Osteoblast (primary cell): ENCODE data around the gene TRIM27. TPM values are rescaled to one million over a fixed set of nuclear protein-coding genes. Genes with fewer than 3 reads are reported as not detected.

Experiments used
- DNase-seq: peaks from one replicate; pipeline ENCODE4 v3.0.0; 2011; ENCODE audit warnings: low spot score, mixed read lengths; ENCODE audit not compliant: insufficient read length; ENCODE audit errors: missing footprints
- H2AFZ ChIP-seq: 2 replicates; pipeline ENCODE4 v1.6.0; 2011; ENCODE audit warnings: mild to moderate bottlenecking, low read length
- H3K27ac ChIP-seq: 2 replicates; pipeline ENCODE4 v1.5.1; 2011; ENCODE audit warnings: mild to moderate bottlenecking, low read depth, low read length, moderate library complexity
- H3K27me3 ChIP-seq: 2 replicates; pipeline ENCODE4 v1.6.0; 2012; ENCODE audit warnings: mild to moderate bottlenecking, control low read depth, inconsistent platforms, low read length, moderate library complexity; ENCODE audit not compliant: insufficient read depth
- H3K36me3 ChIP-seq: 2 replicates; pipeline ENCODE4 v1.5.1; 2011; ENCODE audit warnings: mild to moderate bottlenecking, low read length, control low read depth, moderate library complexity; ENCODE audit not compliant: insufficient read depth
- H3K4me1 ChIP-seq: 2 replicates; pipeline ENCODE4 v1.5.1; 2011; ENCODE audit warnings: mild to moderate bottlenecking, low read length, control low read depth, moderate library complexity; ENCODE audit not compliant: insufficient read depth
- H3K4me2 ChIP-seq: 2 replicates; pipeline ENCODE4 v1.6.0; 2011; ENCODE audit warnings: mild to moderate bottlenecking, low read length; ENCODE audit not compliant: insufficient read depth
- H3K4me3 ChIP-seq: fragments of 200-600 bp; sonication (generic); 3 replicates; pipeline ENCODE4 v1.5.1; 2012; ENCODE audit warnings: mild to moderate bottlenecking, low read length, inconsistent platforms; ENCODE audit not compliant: insufficient read depth
- H3K79me2 ChIP-seq: 2 replicates; pipeline ENCODE4 v1.6.0; 2012; ENCODE audit warnings: mild to moderate bottlenecking, low read length, control low read depth, inconsistent platforms; ENCODE audit not compliant: insufficient read depth
- H3K9me3 ChIP-seq: 2 replicates; pipeline ENCODE4 v1.5.1; 2011; ENCODE audit warnings: low read depth, low read length, control low read depth
- H4K20me1 ChIP-seq: 2 replicates; pipeline ENCODE4 v1.6.0; 2012; ENCODE audit warnings: mild to moderate bottlenecking, low read length, control low read depth; ENCODE audit not compliant: insufficient read depth
- CTCF ChIP-seq: IDR thresholded peaks from 2 replicates; pipeline ENCODE4 v1.5.1; 2011; ENCODE audit warnings: mild to moderate bottlenecking, low read depth, low read length, moderate library complexity; ENCODE audit errors: extremely low read depth
- total RNA-seq: library from RNA; depleted of rRNA; stranded (reverse); fragments of >200 nt; gene quantifications from 2 replicates; pipeline ENCODE4 v1.2.3, GENCODE V29; 2012

TRIM27 gene
- total RNA-seq, 1 donor, result 53.6 TPM

- DNase-seq, result peak; percentile 66
- Histone ChIP-seq H3K4me2 (no peak overlapping the region), H3K36me3 (peaks cover 85% of the 10 kb centered on the region), H3K4me1 (peaks cover 11% of the 10 kb centered on the region), H3K4me3 (no peak overlapping the region), H4K20me1 (peaks cover 4% of the 10 kb centered on the region), H3K27ac (peak overlapping the region; percentile 84), H3K9me3 (no peaks in the 10 kb centered on the region), H3K27me3 (no peaks in the 10 kb centered on the region), H3K79me2 (peaks cover 8% of the 10 kb centered on the region), H2AFZ (no peak overlapping the region)
- TF ChIP-seq CTCF, result no peak
Measured at GRCh38 chr6:28907394-28907793, 16.4 kb downstream of the TRIM27 start.

- H3K27ac ChIP-seq, result peak overlapping the region; percentile 84
- no peak overlapping the region for H3K4me2 ChIP-seq
Measured at GRCh38 chr6:28906669-28907068, 17.1 kb downstream of the TRIM27 start.

GRCh38 chr6:28903686-28904085 lies 20.1 kb downstream of the TRIM27 start:
- no peak overlapping the region for H3K4me2 ChIP-seq
- peaks cover 71% of the 10 kb centered on the region for H3K36me3 ChIP-seq
- H3K79me2 ChIP-seq, result peaks cover 8% of the 10 kb centered on the region
- no peaks in the 10 kb centered on the region for H3K27me3 ChIP-seq
- no peak overlapping the region for H2AFZ ChIP-seq
- H4K20me1 ChIP-seq, result peaks cover 4% of the 10 kb centered on the region
- H3K4me3 ChIP-seq, result no peak overlapping the region
- H3K27ac ChIP-seq, result no peak overlapping the region
- TF ChIP-seq CTCF, result no peak
- peaks cover 11% of the 10 kb centered on the region for H3K4me1 ChIP-seq
- DNase-seq, result no peak
- no peaks in the 10 kb centered on the region for H3K9me3 ChIP-seq

More at GRCh38 chr6:28906669-28907068, 17.1 kb downstream of the TRIM27 start:
- DNase-seq, result no peak
- Histone ChIP-seq H3K79me2 (peaks cover 8% of the 10 kb centered on the region), H3K36me3 (peaks cover 85% of the 10 kb centered on the region), H3K27me3 (no peaks in the 10 kb centered on the region), H3K4me1 (peaks cover 11% of the 10 kb centered on the region), H3K4me3 (no peak overlapping the region), H3K9me3 (no peaks in the 10 kb centered on the region), H2AFZ (no peak overlapping the region), H4K20me1 (peaks cover 4% of the 10 kb centered on the region)
- no peak for TF ChIP-seq CTCF

- Histone ChIP-seq H4K20me1 (no peaks in the 10 kb centered on the region), H2AFZ (no peak overlapping the region), H3K4me3 (no peak overlapping the region), H3K4me1 (peaks cover 7% of the 10 kb centered on the region), H3K79me2 (peaks cover 7% of the 10 kb centered on the region), H3K4me2 (no peak overlapping the region), H3K27ac (no peak overlapping the region), H3K9me3 (no peaks in the 10 kb centered on the region), H3K27me3 (no peaks in the 10 kb centered on the region), H3K36me3 (peaks cover 61% of the 10 kb centered on the region)
- DNase-seq, result no peak
- TF ChIP-seq CTCF, result no peak
Measured at GRCh38 chr6:28901831-28902230, 22.0 kb downstream of the TRIM27 start.
